DND-41 (cell line): ENCODE measurements around the gene RPL6.
"Not testable (repeated sequence)": the region's sequence is repeated elsewhere in the genome, so short reads cannot be mapped to it uniquely, and the experiment has no call there.

Experiments
- ATAC-seq: fragments of 200-7000 bp; cut with Tn5 transposase; 3 replicates; pipeline ENCODE4 v1.9.1; 2021; ENCODE audit warnings: low read depth; ENCODE audit not compliant: insufficient read depth
- DNase-seq: peaks from one replicate; pipeline ENCODE4 v3.0.0-alpha.2; 2020
- H2AFZ ChIP-seq: 2 replicates; pipeline ENCODE4 v1.6.0; 2012; ENCODE audit warnings: low read depth, low read length
- H3K27ac ChIP-seq: 2 replicates; pipeline ENCODE4 v1.5.1; 2012; ENCODE audit warnings: low read length, inconsistent platforms
- H3K27me3 ChIP-seq: fragments of 200-600 bp; sonication (generic); 2 replicates; pipeline ENCODE4 v1.6.0; 2012; ENCODE audit warnings: low read length, mild to moderate bottlenecking, inconsistent platforms; ENCODE audit not compliant: insufficient read depth, poor library complexity
- H3K36me3 ChIP-seq: 2 replicates; pipeline ENCODE4 v1.5.1; 2012; ENCODE audit warnings: low read length, inconsistent platforms; ENCODE audit not compliant: insufficient read depth
- H3K4me1 ChIP-seq: 2 replicates; pipeline ENCODE4 v1.5.1; 2012; ENCODE audit warnings: mild to moderate bottlenecking, low read length; ENCODE audit not compliant: insufficient read depth
- H3K4me2 ChIP-seq: 2 replicates; pipeline ENCODE4 v1.6.0; 2012; ENCODE audit warnings: mild to moderate bottlenecking, moderate library complexity, low read length, inconsistent platforms; ENCODE audit not compliant: insufficient read depth
- H3K4me3 ChIP-seq, 2 experiments: fragments of 200-600 bp in 1 of 2; shearing (Covaris generic) in 1 of 2; 2 replicates each; pipeline ENCODE4 v1.5.1; 2012 to 2016; ENCODE audit warnings: inconsistent platforms in 2 of 2, low read length in 2 of 2, mild to moderate bottlenecking in 2 of 2, low read depth in 1 of 2, moderate library complexity in 1 of 2
- H3K79me2 ChIP-seq: 2 replicates; pipeline ENCODE4 v1.6.0; 2012; ENCODE audit warnings: low read length, inconsistent platforms; ENCODE audit not compliant: insufficient read depth
- H3K9ac ChIP-seq: 2 replicates; pipeline ENCODE4 v1.6.0; 2012; ENCODE audit warnings: low read depth, mild to moderate bottlenecking, inconsistent platforms, low read length, moderate library complexity
- H3K9me3 ChIP-seq: 2 replicates; pipeline ENCODE4 v1.5.1; 2012; ENCODE audit warnings: low read length, moderate library complexity, mild to moderate bottlenecking, inconsistent platforms; ENCODE audit not compliant: insufficient read depth, severe bottlenecking
- H4K20me1 ChIP-seq: 2 replicates; pipeline ENCODE4 v1.6.0; 2012; ENCODE audit warnings: low read length; ENCODE audit not compliant: insufficient read depth
- CTCF ChIP-seq: IDR thresholded peaks from 2 replicates; pipeline ENCODE4 v1.5.1; 2012; ENCODE audit warnings: borderline replicate concordance, low read length, moderate library complexity, mild to moderate bottlenecking; ENCODE audit not compliant: poor library complexity, severe bottlenecking; ENCODE audit errors: extremely low read depth
- EZH2 ChIP-seq: IDR thresholded peaks from 3 replicates; pipeline ENCODE4 v1.6.1; 2012; ENCODE audit warnings: borderline replicate concordance, low read depth, mild to moderate bottlenecking, moderate library complexity, low read length, inconsistent platforms; ENCODE audit not compliant: severe bottlenecking

Gene RPL6

GRCh38 chr12:112409906-112410244 lies 470 bp upstream of the RPL6 start:
- DNase-seq (no peak), ATAC-seq (no peak)
- Histone ChIP-seq H3K9me3 (no peaks in the 10 kb centered on the region), H3K9ac (peak overlapping the region; percentile 82), H2AFZ (peak overlapping the region; percentile 96), H3K27ac (peak overlapping the region; percentile 99), H3K27me3 (no peaks in the 10 kb centered on the region), H3K4me2 (peak overlapping the region; percentile 81), H3K79me2 (peaks cover 27% of the 10 kb centered on the region), H4K20me1 (peaks cover 27% of the 10 kb centered on the region), H3K36me3 (peaks cover 44% of the 10 kb centered on the region), H3K4me3 (peak overlapping the region in 1 of 2 experiments; percentile 92; a peak in 2 of 4 replicates), H3K4me1 (peaks cover 37% of the 10 kb centered on the region)
- no peak for TF ChIP-seq CTCF
- TF ChIP-seq EZH2 = no peak

- peak overlapping the region; percentile 81 for H3K4me2 ChIP-seq
- H4K20me1 ChIP-seq = peaks cover 35% of the 10 kb centered on the region
- peak overlapping the region; percentile 91 to 92 for H3K4me3 ChIP-seq
- ATAC-seq = no peak
- H3K9ac ChIP-seq = peak overlapping the region; percentile 82
- H3K27ac ChIP-seq = peak overlapping the region; percentile 99
- H3K4me1 ChIP-seq = peaks cover 37% of the 10 kb centered on the region
- H3K9me3 ChIP-seq = no peaks in the 10 kb centered on the region
- peak overlapping the region; percentile 96 for H2AFZ ChIP-seq
- TF ChIP-seq EZH2 (no peak), CTCF (no peak)
- H3K36me3 ChIP-seq = peaks cover 53% of the 10 kb centered on the region
- DNase-seq = no peak
- peaks cover 27% of the 10 kb centered on the region for H3K79me2 ChIP-seq
- H3K27me3 ChIP-seq = no peaks in the 10 kb centered on the region
Measured at GRCh38 chr12:112408621-112409020, 784 bp downstream of the RPL6 start.

GRCh38 chr12:112407683-112408082 lies 1.7 kb downstream of the RPL6 start:
- Histone ChIP-seq H4K20me1 (peaks cover 35% of the 10 kb centered on the region), H3K36me3 (peaks cover 53% of the 10 kb centered on the region), H3K4me2 (peak overlapping the region; percentile 81), H3K4me3 (peak overlapping the region in 1 of 2 experiments; percentile 92; a peak in 2 of 4 replicates), H3K9ac (peak overlapping the region; percentile 82), H3K79me2 (peaks cover 27% of the 10 kb centered on the region), H3K4me1 (peaks cover 37% of the 10 kb centered on the region)
- not testable (repeated sequence) for H3K9me3 ChIP-seq, H2AFZ ChIP-seq, ATAC-seq, H3K27ac ChIP-seq, DNase-seq, H3K27me3 ChIP-seq

- Histone ChIP-seq H3K79me2 (peaks cover 27% of the 10 kb centered on the region), H3K27me3 (no peaks in the 10 kb centered on the region), H3K27ac (no peak overlapping the region), H3K9me3 (no peaks in the 10 kb centered on the region), H3K4me1 (peaks cover 37% of the 10 kb centered on the region), H4K20me1 (peaks cover 35% of the 10 kb centered on the region), H2AFZ (no peak overlapping the region), H3K9ac (no peak overlapping the region), H3K4me3 (peak overlapping the region in 1 of 2 experiments; percentile 92; a peak in 1 of 4 replicates), H3K36me3 (peaks cover 53% of the 10 kb centered on the region), H3K4me2 (peak overlapping the region; percentile 81)
- TF ChIP-seq EZH2 = no peak
- TF ChIP-seq CTCF = no peak
- DNase-seq (no peak), ATAC-seq (no peak)
Measured at GRCh38 chr12:112406519-112407488, 2.6 kb downstream of the RPL6 start.
